Stimulated activated CD4-positive, alpha-beta T cell treated with anti-CD3 and anti-CD28 coated beads, Interleukin-1b, Interleukin-23, amount 100 ng/mL, for 24 hours (primary cell): Measurements from ENCODE around the gene PLEKHA1.

ENCODE experiments used
- DNase-seq, 4 experiments: peaks; one replicate each; pipeline ENCODE4 v3.0.0-alpha.2; 2020; ENCODE audit warnings: low read depth in 4 of 4, low spot score in 1 of 4

Gene PLEKHA1

GRCh38 chr10:122459561-122460273 lies 85.2 kb downstream of the PLEKHA1 start:
- DNase-seq: no peak

- DNase-seq: no peak
Measured at GRCh38 chr10:122460891-122461293, 86.4 kb downstream of the PLEKHA1 start.

- no peak for DNase-seq
Measured at GRCh38 chr10:122461367-122461728, 86.8 kb downstream of the PLEKHA1 start, which contains the start of gene HTRA1. Gene HTRA1, plus strand, starts transcription at chr10:122461553. Its CDS starts 100 bp downstream, at chr10:122461653.

- DNase-seq: no peak
Measured at GRCh38 chr10:122461729-122462532, 87.4 kb downstream of the PLEKHA1 start.

GRCh38 chr10:122462533-122463465 lies 88.3 kb downstream of the PLEKHA1 start:
- DNase-seq: no peak

GRCh38 chr10:122463466-122464249 lies 89.2 kb downstream of the PLEKHA1 start:
- DNase-seq: no peak

- no peak for DNase-seq
Measured at GRCh38 chr10:122464250-122464510, 89.7 kb downstream of the PLEKHA1 start.

GRCh38 chr10:122464586-122464985 lies 90.1 kb downstream of the PLEKHA1 start:
- no peak for DNase-seq

- DNase-seq: no peak
Measured at GRCh38 chr10:122465401-122466040, 91.0 kb downstream of the PLEKHA1 start.

GRCh38 chr10:122466951-122467381 lies 92.5 kb downstream of the PLEKHA1 start:
- no peak for DNase-seq

- DNase-seq: no peak
Measured at GRCh38 chr10:122467701-122468100, 93.2 kb downstream of the PLEKHA1 start.

GRCh38 chr10:122468307-122468925 lies 93.9 kb downstream of the PLEKHA1 start:
- no peak for DNase-seq

GRCh38 chr10:122468926-122469781 lies 94.6 kb downstream of the PLEKHA1 start:
- no peak for DNase-seq

GRCh38 chr10:122469848-122470247 lies 95.3 kb downstream of the PLEKHA1 start:
- no peak for DNase-seq

- no peak for DNase-seq
Measured at GRCh38 chr10:122471531-122472177, 97.1 kb downstream of the PLEKHA1 start.

- DNase-seq: no peak
Measured at GRCh38 chr10:122473116-122473515, 98.6 kb downstream of the PLEKHA1 start.

- DNase-seq: no peak
Measured at GRCh38 chr10:122474131-122474818, 99.8 kb downstream of the PLEKHA1 start.

- no peak for DNase-seq
Measured at GRCh38 chr10:122475100-122475499, 100.6 kb downstream of the PLEKHA1 start.
